Vagina (tissue), 2 donors: ENCODE results near the gene ZP2. TPM values are rescaled to one million over a fixed set of nuclear protein-coding genes. Genes with fewer than 3 reads are reported as not detected.

Experiments
- DNase-seq, 2 donors: peaks; one replicate each; pipeline ENCODE4 v3.0.0-alpha.2; 2017; ENCODE audit errors: extremely low spot score in 2 of 2
- H3K27ac ChIP-seq: fragments of 200-600 bp; sonication (generic); one replicate; pipeline ENCODE4 v1.5.1; 2019
- H3K27me3 ChIP-seq: fragments of 200-600 bp; sonication (generic); one replicate; pipeline ENCODE4 v1.5.1; 2019
- H3K36me3 ChIP-seq, 2 donors: fragments of 200-600 bp; sonication (generic); one replicate each; pipeline ENCODE4 v1.5.1; 2017 to 2019
- H3K4me1 ChIP-seq: fragments of 200-600 bp; sonication (generic); one replicate; pipeline ENCODE4 v1.5.1; 2019
- H3K4me3 ChIP-seq, 2 donors: fragments of 200-600 bp; sonication (generic); 1 replicate in 1 of 2; 2 replicates in 1 of 2; pipeline ENCODE4 v1.5.1; 2016 to 2019
- H3K9me3 ChIP-seq: fragments of 200-600 bp; sonication (generic); one replicate; pipeline ENCODE4 v1.5.1; 2019
- POLR2A ChIP-seq, 2 donors: fragments of 450-650 bp; IDR thresholded peaks; one replicate each; pipeline ENCODE4 v1.6.1; 2017; ENCODE audit warnings: antibody characterized with exemption in 2 of 2, mild to moderate bottlenecking in 2 of 2, moderate library complexity in 2 of 2
- POLR2AphosphoS5 ChIP-seq, 2 donors: sonication (generic); formaldehyde crosslinking; IDR thresholded peaks; one replicate each; pipeline ENCODE4 v1.9.0; 2017; ENCODE audit warnings: antibody characterized with exemption in 2 of 2, mild to moderate bottlenecking in 2 of 2, low read depth in 1 of 2; ENCODE audit not compliant: insufficient read depth in 1 of 2
- intact Hi-C: fragments of 100-400 bp; cut with DNase I; formaldehyde crosslinking; loops from one replicate; pipeline ENCODE4 v1.15.1; 2023
- total RNA-seq: library from RNA; depleted of rRNA; stranded (reverse); fragments of >200 nt; gene quantifications from one replicate; pipeline ENCODE4 v1.2.3, GENCODE V29; 2016
- TF ChIP-seq, protein P1 (sequence below), 3 experiments: fragments of 450-650 bp in 2 of 3; fragments of 200-600 bp in 1 of 3; sonication (generic) in 1 of 3; IDR thresholded peaks; one replicate each; pipeline ENCODE4 v1.5.1; 2017 to 2019; ENCODE audit warnings: antibody characterized with exemption in 3 of 3, mild to moderate bottlenecking in 2 of 3, moderate library complexity in 2 of 3

ZP2 gene
- total RNA-seq, 1 donor from 2014 or later = not detected

- no peaks in the 10 kb centered on the region for H3K27me3 ChIP-seq
- H3K36me3 ChIP-seq = no peaks in the 10 kb centered on the region
- H3K27ac ChIP-seq = no peak overlapping the region
- no peak overlapping the region for H3K4me3 ChIP-seq
- no peak for DNase-seq
- intact Hi-C loops = no loop called here
- no peaks in the 10 kb centered on the region for H3K9me3 ChIP-seq
- no peak for TF ChIP-seq POLR2AphosphoS5 (IDR thresholded peaks at IDR 0.05; ENCODE audit: insufficient read depth in 1 of 2, low read depth in 1 of 2)
- TF ChIP-seq, protein P1, sequence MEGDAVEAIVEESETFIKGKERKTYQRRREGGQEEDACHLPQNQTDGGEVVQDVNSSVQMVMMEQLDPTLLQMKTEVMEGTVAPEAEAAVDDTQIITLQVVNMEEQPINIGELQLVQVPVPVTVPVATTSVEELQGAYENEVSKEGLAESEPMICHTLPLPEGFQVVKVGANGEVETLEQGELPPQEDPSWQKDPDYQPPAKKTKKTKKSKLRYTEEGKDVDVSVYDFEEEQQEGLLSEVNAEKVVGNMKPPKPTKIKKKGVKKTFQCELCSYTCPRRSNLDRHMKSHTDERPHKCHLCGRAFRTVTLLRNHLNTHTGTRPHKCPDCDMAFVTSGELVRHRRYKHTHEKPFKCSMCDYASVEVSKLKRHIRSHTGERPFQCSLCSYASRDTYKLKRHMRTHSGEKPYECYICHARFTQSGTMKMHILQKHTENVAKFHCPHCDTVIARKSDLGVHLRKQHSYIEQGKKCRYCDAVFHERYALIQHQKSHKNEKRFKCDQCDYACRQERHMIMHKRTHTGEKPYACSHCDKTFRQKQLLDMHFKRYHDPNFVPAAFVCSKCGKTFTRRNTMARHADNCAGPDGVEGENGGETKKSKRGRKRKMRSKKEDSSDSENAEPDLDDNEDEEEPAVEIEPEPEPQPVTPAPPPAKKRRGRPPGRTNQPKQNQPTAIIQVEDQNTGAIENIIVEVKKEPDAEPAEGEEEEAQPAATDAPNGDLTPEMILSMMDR (IDR thresholded peaks at IDR 0.05) = no peak
- TF ChIP-seq POLR2A (IDR thresholded peaks at IDR 0.05) = no peak
- H3K4me1 ChIP-seq = no peaks in the 10 kb centered on the region
These were observed 5.7 kb upstream of the ZP2 start for GRCh38 chr16:21217121-21217520.

DNA sequence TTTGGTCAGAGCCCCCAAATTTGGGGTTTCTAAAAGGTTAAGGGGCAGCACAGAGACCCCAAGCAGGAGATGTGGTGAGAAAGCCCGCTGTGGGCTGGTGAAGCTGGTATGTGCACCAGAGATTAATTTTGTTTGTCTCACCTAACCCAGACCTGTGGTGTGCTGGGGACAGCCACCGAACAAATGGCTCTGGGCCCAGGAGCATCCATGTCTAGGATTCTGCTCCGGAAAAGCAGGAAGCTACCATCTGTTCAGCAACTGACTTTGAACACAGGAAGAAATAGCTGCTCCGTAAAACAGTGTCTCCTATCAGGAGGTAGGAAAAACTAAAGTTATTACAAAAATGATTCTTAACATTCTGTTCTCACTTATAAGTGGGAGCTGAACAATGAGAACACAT is 2.7 kb upstream of the ZP2 start:
- Histone ChIP-seq H3K27me3 (no peaks in the 10 kb centered on the region), H3K4me3 (no peak overlapping the region), H3K4me1 (no peaks in the 10 kb centered on the region), H3K36me3 (no peaks in the 10 kb centered on the region), H3K27ac (no peak overlapping the region), H3K9me3 (no peaks in the 10 kb centered on the region)
- TF ChIP-seq POLR2A (IDR thresholded peaks at IDR 0.05) (no peak), POLR2AphosphoS5 (IDR thresholded peaks at IDR 0.05; ENCODE audit: insufficient read depth in 1 of 2, low read depth in 1 of 2) (no peak)
- TF ChIP-seq, protein P1 (IDR thresholded peaks at IDR 0.05) = no peak
- intact Hi-C loops = no loop called here
- peak in 1 of 2 donors; percentile 58 for DNase-seq

DNA sequence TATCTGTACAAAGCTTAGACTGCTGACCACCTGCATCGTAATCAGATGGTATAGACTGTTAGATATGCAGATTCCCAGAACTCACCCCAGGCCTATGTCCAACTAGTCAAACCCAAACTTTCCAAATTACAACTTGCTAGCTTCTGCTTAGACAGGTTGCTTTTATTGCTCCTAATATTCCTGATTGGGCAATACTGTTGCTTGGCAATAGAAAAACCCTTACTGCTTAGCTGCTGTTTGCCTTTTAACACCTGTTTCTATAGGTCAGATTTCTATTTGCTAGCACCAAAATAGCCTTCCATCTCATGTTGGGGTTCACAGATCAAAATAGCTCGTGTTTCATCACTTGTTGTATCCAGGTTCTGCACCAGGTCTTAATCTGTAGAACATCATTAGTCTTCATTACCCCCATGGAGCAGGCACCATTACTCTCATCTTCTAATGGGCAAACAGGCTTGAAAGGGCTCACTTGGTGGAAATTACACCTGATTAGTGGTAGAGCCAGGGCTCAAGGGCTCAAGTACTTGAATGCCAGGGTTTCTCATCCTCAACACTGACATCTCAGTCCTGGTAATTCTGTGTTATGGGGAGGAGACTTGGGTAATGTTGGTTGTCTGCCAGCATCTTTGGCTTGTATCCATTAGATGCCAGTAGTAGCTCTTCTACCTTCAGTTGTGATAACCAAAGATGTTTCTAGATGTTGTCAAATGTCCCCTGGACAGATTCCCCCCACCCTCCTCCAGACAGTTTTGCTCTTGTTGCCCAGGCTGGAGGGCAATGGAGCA is 2.7 kb downstream of the ZP2 start:
- no peak overlapping the region for H3K27ac ChIP-seq
- TF ChIP-seq POLR2A (IDR thresholded peaks at IDR 0.05) (no peak), POLR2AphosphoS5 (IDR thresholded peaks at IDR 0.05; ENCODE audit: insufficient read depth in 1 of 2, low read depth in 1 of 2) (no peak)
- TF ChIP-seq, protein P1 (IDR thresholded peaks at IDR 0.05) = no peak
- H3K4me3 ChIP-seq = no peak overlapping the region
- H3K36me3 ChIP-seq = no peaks in the 10 kb centered on the region
- H3K27me3 ChIP-seq = no peaks in the 10 kb centered on the region
- H3K9me3 ChIP-seq = no peaks in the 10 kb centered on the region
- H3K4me1 ChIP-seq = no peaks in the 10 kb centered on the region
- intact Hi-C loops = no loop called here
- peak in 1 of 2 donors; percentile 6 for DNase-seq

DNA sequence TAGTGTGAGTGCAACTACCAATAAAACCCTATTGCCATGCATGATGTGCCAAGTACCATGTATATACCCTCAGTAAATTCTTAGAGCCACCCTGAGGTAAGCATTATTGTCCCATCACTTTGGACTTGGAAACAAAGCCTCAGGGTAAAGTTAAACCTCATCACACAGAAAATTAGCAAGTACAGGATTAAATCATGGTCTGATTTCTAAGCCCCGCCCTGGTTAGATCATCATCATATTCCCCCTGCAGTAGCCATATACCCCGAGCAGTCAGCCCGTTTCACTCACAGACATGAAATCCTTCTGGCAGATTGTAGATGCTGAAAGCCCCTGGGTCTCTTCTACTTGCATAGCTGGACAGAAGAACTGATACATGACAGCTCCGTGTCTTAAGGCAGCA is 4.8 kb downstream of the ZP2 start:
- no peak for DNase-seq
- H3K27ac ChIP-seq = no peak overlapping the region
- TF ChIP-seq POLR2A (IDR thresholded peaks at IDR 0.05) (no peak), POLR2AphosphoS5 (IDR thresholded peaks at IDR 0.05; ENCODE audit: insufficient read depth in 1 of 2, low read depth in 1 of 2) (no peak)
- TF ChIP-seq, protein P1 (IDR thresholded peaks at IDR 0.05) = no peak
- no peak overlapping the region for H3K4me3 ChIP-seq
- H3K4me1 ChIP-seq = no peaks in the 10 kb centered on the region
- H3K9me3 ChIP-seq = no peaks in the 10 kb centered on the region
- intact Hi-C loops = no loop called here
- no peaks in the 10 kb centered on the region for H3K36me3 ChIP-seq
- H3K27me3 ChIP-seq = no peaks in the 10 kb centered on the region

GRCh38 chr16:21205303-21205702 is 6.1 kb downstream of the ZP2 start:
- Histone ChIP-seq H3K36me3 (no peaks in the 10 kb centered on the region), H3K27ac (no peak overlapping the region), H3K4me1 (no peaks in the 10 kb centered on the region), H3K27me3 (no peaks in the 10 kb centered on the region), H3K4me3 (no peak overlapping the region), H3K9me3 (no peaks in the 10 kb centered on the region)
- intact Hi-C loops = no loop called here
- TF ChIP-seq, protein P1 (IDR thresholded peaks at IDR 0.05) = no peak
- no peak for TF ChIP-seq POLR2A (IDR thresholded peaks at IDR 0.05)
- no peak for DNase-seq
